HuH-7 (cell line): Measurements from ENCODE around the gene MBOAT1.

Experiments used
- DNase-seq: peaks from one replicate; pipeline ENCODE4 v3.0.0; 2011; ENCODE audit warnings: low spot score

Gene MBOAT1

GRCh38 chr6:20233007-20233730 lies 20.9 kb upstream of the MBOAT1 start:
- no peak for DNase-seq

- no peak for DNase-seq
Observed at GRCh38 chr6:20232188-20232587, 19.9 kb upstream of the MBOAT1 start.

GRCh38 chr6:20230401-20231119 lies 18.3 kb upstream of the MBOAT1 start:
- no peak for DNase-seq

- no peak for DNase-seq
Observed at GRCh38 chr6:20229881-20230280, 17.6 kb upstream of the MBOAT1 start.

- DNase-seq, result no peak
Observed at GRCh38 chr6:20227350-20227749, 15.1 kb upstream of the MBOAT1 start.

GRCh38 chr6:20223141-20223540 lies 10.9 kb upstream of the MBOAT1 start:
- no peak for DNase-seq

- DNase-seq, result no peak
Observed at GRCh38 chr6:20221421-20221820, 9.2 kb upstream of the MBOAT1 start.

- no peak for DNase-seq
Observed at GRCh38 chr6:20220359-20220758, 8.1 kb upstream of the MBOAT1 start.

- DNase-seq, result no peak
Observed at GRCh38 chr6:20217891-20218290, 5.6 kb upstream of the MBOAT1 start.

- no peak for DNase-seq
Observed at GRCh38 chr6:20217324-20217855, 5.1 kb upstream of the MBOAT1 start.

GRCh38 chr6:20215310-20215709 lies 3.0 kb upstream of the MBOAT1 start:
- DNase-seq, result no peak

- DNase-seq, result no peak
Observed at GRCh38 chr6:20213271-20213798, 1.1 kb upstream of the MBOAT1 start.

GRCh38 chr6:20211941-20212391 lies 303 bp downstream of the MBOAT1 start:
- peak; percentile 50 for DNase-seq

- no peak for DNase-seq
Observed at GRCh38 chr6:20211037-20211940, 980 bp downstream of the MBOAT1 start.

GRCh38 chr6:20210158-20210557 lies 2.1 kb downstream of the MBOAT1 start:
- DNase-seq, result no peak

- DNase-seq, result no peak
Observed at GRCh38 chr6:20208687-20209378, 3.4 kb downstream of the MBOAT1 start.

- no peak for DNase-seq
Observed at GRCh38 chr6:20207088-20207418, 5.2 kb downstream of the MBOAT1 start.

- DNase-seq, result no peak
Observed at GRCh38 chr6:20205722-20206161, 6.5 kb downstream of the MBOAT1 start.

GRCh38 chr6:20204512-20204894 lies 7.8 kb downstream of the MBOAT1 start:
- no peak for DNase-seq

GRCh38 chr6:20203561-20204511 lies 8.4 kb downstream of the MBOAT1 start:
- no peak for DNase-seq
